OCI-LY7 (cell line): Measurements from ENCODE around the gene GRIK2. TPM values are rescaled to one million over a fixed set of nuclear protein-coding genes. Genes with fewer than 3 reads are reported as not detected.

Source experiments
- BruUV-seq: library from RNA; stranded (reverse); fragments of 400-500 nt; replicated peaks from 2 replicates; lab custom pipeline; 2021; lab: Mats Ljungman, UMichigan
- CTCF ChIA-PET: fragments of 300-600 bp; sonication (Branson Sonifier 250); formaldehyde crosslinking; loops from one replicate; lab custom pipeline; 2022; ENCODE audit warnings: antibody characterized with exemption; ENCODE audit not compliant: unreplicated experiment; lab: Charles Lee
- POLR2A ChIA-PET: fragments of 300-600 bp; sonication (Branson Sonifier 250); formaldehyde crosslinking; loops from one replicate; lab custom pipeline; 2022; ENCODE audit warnings: antibody characterized with exemption; lab: Charles Lee
- DNase-seq: peaks from one replicate; pipeline ENCODE4 v3.0.0-alpha.2; 2015; ENCODE audit warnings: low spot score
- H2AFZ ChIP-seq: fragments of 200-600 bp; sonication (generic), shearing (Covaris generic); 2 replicates; pipeline ENCODE4 v1.6.1; 2014; ENCODE audit warnings: mild to moderate bottlenecking, antibody characterized with exemption, low read length, moderate library complexity
- H3K27ac ChIP-seq: fragments of 200-600 bp; sonication (generic); 2 replicates; pipeline ENCODE4 v1.5.1; 2014; ENCODE audit warnings: mixed run types, low read depth, mild to moderate bottlenecking, moderate library complexity, low read length, inconsistent platforms; ENCODE audit not compliant: poor library complexity, severe bottlenecking
- H3K36me3 ChIP-seq: fragments of 200-600 bp; sonication (generic); 2 replicates; pipeline ENCODE4 v1.6.1; 2014; ENCODE audit warnings: mild to moderate bottlenecking, antibody characterized with exemption, low read length, moderate library complexity, mixed read lengths; ENCODE audit not compliant: insufficient read depth
- H3K4me1 ChIP-seq: fragments of 200-600 bp; sonication (generic); 2 replicates; pipeline ENCODE4 v1.5.1; 2014; ENCODE audit warnings: mild to moderate bottlenecking, low read length; ENCODE audit not compliant: insufficient read depth, poor library complexity, severe bottlenecking
- H3K4me2 ChIP-seq: fragments of 200-600 bp; sonication (generic); 2 replicates; pipeline ENCODE4 v1.6.1; 2014; ENCODE audit warnings: mild to moderate bottlenecking, low read length
- H3K4me3 ChIP-seq: fragments of 200-600 bp; sonication (generic); 2 replicates; pipeline ENCODE4 v1.5.1; 2014; ENCODE audit warnings: mild to moderate bottlenecking, low read depth, low read length; ENCODE audit not compliant: poor library complexity, severe bottlenecking
- H3K79me2 ChIP-seq: fragments of 200-600 bp; sonication (generic); 2 replicates; pipeline ENCODE4 v1.6.1; 2016; ENCODE audit warnings: low read depth, mild to moderate bottlenecking, low read length, moderate library complexity, mixed read lengths; ENCODE audit not compliant: insufficient read depth
- H3K9me2 ChIP-seq: fragments of 200-600 bp; sonication (generic); 2 replicates; pipeline ENCODE4 v1.6.1; 2016; ENCODE audit warnings: mild to moderate bottlenecking, low read length, mixed read lengths; ENCODE audit not compliant: insufficient read depth
- H3K9me3 ChIP-seq: fragments of 200-600 bp; sonication (generic); 2 replicates; pipeline ENCODE4 v1.6.1; 2014; ENCODE audit warnings: mild to moderate bottlenecking, mixed run types, low read length, mixed read lengths
- H4K20me1 ChIP-seq: fragments of 200-600 bp; sonication (generic); 2 replicates; pipeline ENCODE4 v1.6.1; 2014; ENCODE audit warnings: mild to moderate bottlenecking, antibody characterized with exemption, low read length, moderate library complexity, mixed read lengths; ENCODE audit not compliant: insufficient read depth
- EZH2phosphoT487 ChIP-seq: fragments of 200-600 bp; sonication (generic); IDR thresholded peaks from 2 replicates; pipeline ENCODE4 v1.6.1; 2018; ENCODE audit warnings: low read depth, borderline replicate concordance, mild to moderate bottlenecking, mixed run types, antibody characterized with exemption, low read length, moderate library complexity, mixed read lengths
- intact Hi-C: fragments of 100-400 bp; cut with micrococcal nuclease; formaldehyde crosslinking; loops from one replicate; pipeline ENCODE4 v1.10.0; 2022; ENCODE audit not compliant: unreplicated experiment
- total RNA-seq, 2 experiments: library from RNA; depleted of rRNA in 1 of 2; stranded (reverse); fragments of >200 nt in 1 of 2; shearing (Covaris generic) in 1 of 2; gene quantifications; 2 replicates each; pipeline ENCODE4 v1.2.3, GENCODE V29; 2014 to 2022
- TF ChIP-seq, protein P1 (sequence below): fragments of 200-600 bp; sonication (generic); conservative IDR thresholded peaks from 2 replicates; pipeline ENCODE4 v1.5.1; 2014; ENCODE audit warnings: mild to moderate bottlenecking, antibody characterized with exemption, low read length, moderate library complexity, mixed read lengths

The GRIK2 gene
- total RNA-seq, 2 experiments from 2014 or later = not detected

- TF ChIP-seq EZH2phosphoT487 = no peak
- Histone ChIP-seq H3K79me2 (no peaks in the 10 kb centered on the region), H3K9me2 (no peaks in the 10 kb centered on the region), H3K27ac (no peak overlapping the region), H3K9me3 (no peaks in the 10 kb centered on the region), H3K4me1 (no peaks in the 10 kb centered on the region), H4K20me1 (no peaks in the 10 kb centered on the region), H2AFZ (no peak overlapping the region), H3K4me3 (no peak overlapping the region), H3K36me3 (no peaks in the 10 kb centered on the region), H3K4me2 (no peak overlapping the region)
- intact Hi-C loops = loop anchor here (5.0 kb wide), 1 partner anchor 1395 kb away; no protein-coding TSS in a partner anchor
- ChIA-PET CTCF (no interaction called here), POLR2A (no interaction called here)
- DNase-seq = no peak
- BruUV-seq = no TSS peak
These were observed 148.4 kb downstream of the GRIK2 start for GRCh38 chr6:101541894-101542293.

GRCh38 chr6:101543796-101544195 is 150.3 kb downstream of the GRIK2 start:
- H2AFZ ChIP-seq = no peak overlapping the region
- TF ChIP-seq EZH2phosphoT487 = no peak
- TF ChIP-seq, protein P1, sequence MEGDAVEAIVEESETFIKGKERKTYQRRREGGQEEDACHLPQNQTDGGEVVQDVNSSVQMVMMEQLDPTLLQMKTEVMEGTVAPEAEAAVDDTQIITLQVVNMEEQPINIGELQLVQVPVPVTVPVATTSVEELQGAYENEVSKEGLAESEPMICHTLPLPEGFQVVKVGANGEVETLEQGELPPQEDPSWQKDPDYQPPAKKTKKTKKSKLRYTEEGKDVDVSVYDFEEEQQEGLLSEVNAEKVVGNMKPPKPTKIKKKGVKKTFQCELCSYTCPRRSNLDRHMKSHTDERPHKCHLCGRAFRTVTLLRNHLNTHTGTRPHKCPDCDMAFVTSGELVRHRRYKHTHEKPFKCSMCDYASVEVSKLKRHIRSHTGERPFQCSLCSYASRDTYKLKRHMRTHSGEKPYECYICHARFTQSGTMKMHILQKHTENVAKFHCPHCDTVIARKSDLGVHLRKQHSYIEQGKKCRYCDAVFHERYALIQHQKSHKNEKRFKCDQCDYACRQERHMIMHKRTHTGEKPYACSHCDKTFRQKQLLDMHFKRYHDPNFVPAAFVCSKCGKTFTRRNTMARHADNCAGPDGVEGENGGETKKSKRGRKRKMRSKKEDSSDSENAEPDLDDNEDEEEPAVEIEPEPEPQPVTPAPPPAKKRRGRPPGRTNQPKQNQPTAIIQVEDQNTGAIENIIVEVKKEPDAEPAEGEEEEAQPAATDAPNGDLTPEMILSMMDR = no peak
- intact Hi-C loops = loop anchor here (5.0 kb wide), 1 partner anchor 1396 kb away; no protein-coding TSS in a partner anchor
- no peak overlapping the region for H3K4me2 ChIP-seq
- ChIA-PET POLR2A (no interaction called here), CTCF (no interaction called here)
- H4K20me1 ChIP-seq = no peaks in the 10 kb centered on the region
- H3K9me3 ChIP-seq = no peaks in the 10 kb centered on the region
- DNase-seq = no peak
- no peaks in the 10 kb centered on the region for H3K4me1 ChIP-seq
- no peak overlapping the region for H3K4me3 ChIP-seq
- no peak overlapping the region for H3K27ac ChIP-seq
- no TSS peak for BruUV-seq
- H3K9me2 ChIP-seq = no peaks in the 10 kb centered on the region
- H3K79me2 ChIP-seq = no peaks in the 10 kb centered on the region
- no peaks in the 10 kb centered on the region for H3K36me3 ChIP-seq

- Histone ChIP-seq H3K4me3 (no peak overlapping the region), H2AFZ (no peak overlapping the region), H3K4me2 (no peak overlapping the region), H4K20me1 (no peaks in the 10 kb centered on the region), H3K9me3 (no peaks in the 10 kb centered on the region), H3K4me1 (no peaks in the 10 kb centered on the region), H3K36me3 (no peaks in the 10 kb centered on the region), H3K9me2 (no peaks in the 10 kb centered on the region), H3K79me2 (no peaks in the 10 kb centered on the region), H3K27ac (no peak overlapping the region)
- intact Hi-C loops = loop anchor here (5.0 kb wide), 1 partner anchor 1397 kb away; no protein-coding TSS in a partner anchor
- TF ChIP-seq, protein P1 = no peak
- TF ChIP-seq EZH2phosphoT487 = no peak
- no TSS peak for BruUV-seq
- ChIA-PET POLR2A (interaction anchor here (1.2 kb wide), 1 partner anchor 9 kb away, joined by 3 read pairs; no protein-coding TSS in a partner anchor), CTCF (no interaction called here)
- DNase-seq = no peak
These were observed 150.8 kb downstream of the GRIK2 start for GRCh38 chr6:101544286-101544685.
